HG02642 (cell line): ENCODE results near the gene CCRL2.
"Not testable (repeated sequence)": the region's sequence is repeated elsewhere in the genome, so short reads cannot be mapped to it uniquely, and the experiment has no call there.

Experiments
- ATAC-seq: cut with Tn5 transposase; IDR thresholded peaks from one replicate; pipeline ENCODE4 v1.9.1; 2021; ENCODE audit warnings: mild to moderate bottlenecking; ENCODE audit not compliant: unreplicated experiment, poor library complexity

The CCRL2 gene

GRCh38 chr3:46378426-46378942 is 28.6 kb upstream of the CCRL2 start:
- ATAC-seq = no peak

- no peak for ATAC-seq
These were observed 26.4 kb upstream of the CCRL2 start for GRCh38 chr3:46380471-46381221.

GRCh38 chr3:46381625-46382024 is 25.4 kb upstream of the CCRL2 start:
- ATAC-seq = no peak

GRCh38 chr3:46383211-46383950 is 23.7 kb upstream of the CCRL2 start:
- ATAC-seq = no peak

GRCh38 chr3:46383951-46384330 is 23.1 kb upstream of the CCRL2 start:
- no peak for ATAC-seq

- ATAC-seq = no peak
These were observed 20.9 kb upstream of the CCRL2 start for GRCh38 chr3:46386205-46386604.

- not testable (repeated sequence) for ATAC-seq
These were observed 18.2 kb upstream of the CCRL2 start for GRCh38 chr3:46388847-46389246.

GRCh38 chr3:46389306-46389705 is 17.8 kb upstream of the CCRL2 start:
- ATAC-seq = no peak

GRCh38 chr3:46391526-46391925 is 15.5 kb upstream of the CCRL2 start:
- not testable (repeated sequence) for ATAC-seq

GRCh38 chr3:46393011-46393410 is 14.0 kb upstream of the CCRL2 start:
- ATAC-seq = no peak

GRCh38 chr3:46393554-46394434 is 13.3 kb upstream of the CCRL2 start:
- ATAC-seq = no peak

GRCh38 chr3:46395210-46395661 is 11.8 kb upstream of the CCRL2 start:
- ATAC-seq = no peak

GRCh38 chr3:46395766-46396530 is 11.1 kb upstream of the CCRL2 start:
- no peak for ATAC-seq

- no peak for ATAC-seq
These were observed 9.9 kb upstream of the CCRL2 start for GRCh38 chr3:46397111-46397510.

GRCh38 chr3:46398186-46398955 is 8.7 kb upstream of the CCRL2 start:
- ATAC-seq = no peak

GRCh38 chr3:46399098-46399497 is 8.0 kb upstream of the CCRL2 start:
- ATAC-seq = no peak

GRCh38 chr3:46399557-46399956 is 7.5 kb upstream of the CCRL2 start:
- ATAC-seq = no peak

GRCh38 chr3:46400000-46400734 is 6.9 kb upstream of the CCRL2 start:
- no peak for ATAC-seq
